Stomach (tissue), 9 donors: ENCODE results near the gene ZFHX3. TPM values are rescaled to one million over a fixed set of nuclear protein-coding genes. Genes with fewer than 3 reads are reported as not detected.

Experiments used
- DNase-seq, 2 donors: peaks; one replicate each; pipeline versions ENCODE4 v3.0.0 to v3.0.0-alpha.2; 2013 to 2019
- H3K27ac ChIP-seq, 5 donors: fragments of 200-600 bp in 4 of 5; sonication (generic) in 4 of 5; one replicate each; pipeline ENCODE4 v1.5.1; 2013 to 2019; ENCODE audit warnings: mild to moderate bottlenecking in 1 of 5, moderate library complexity in 1 of 5
- H3K27me3 ChIP-seq, 3 donors: fragments of 200-600 bp; sonication (generic); one replicate each; pipeline ENCODE4 v1.5.1; 2017 to 2019; ENCODE audit warnings: mixed run types in 1 of 3
- H3K36me3 ChIP-seq, 4 donors: fragments of 200-600 bp; sonication (generic); 1 replicate in 3 of 4; 2 replicates in 1 of 4; pipeline ENCODE4 v1.5.1; 2016 to 2019
- H3K4me1 ChIP-seq, 4 donors: fragments of 200-600 bp; sonication (generic); one replicate each; pipeline ENCODE4 v1.5.1; 2016 to 2019
- H3K4me3 ChIP-seq, 4 donors: fragments of 200-600 bp; sonication (generic) in 3 of 4; one replicate each; pipeline ENCODE4 v1.5.1; 2016 to 2019; ENCODE audit warnings: mild to moderate bottlenecking in 1 of 4
- H3K9me3 ChIP-seq, 4 donors: fragments of 200-600 bp; sonication (generic); one replicate each; pipeline ENCODE4 v1.5.1; 2016 to 2019
- CTCF ChIP-seq, 7 experiments: fragments of 450-650 bp in 4 of 7; fragments of 200-600 bp in 3 of 7; sonication (generic) in 3 of 7; IDR thresholded peaks; one replicate each; pipeline ENCODE4 v1.5.1; 2016 to 2019; ENCODE audit warnings: antibody characterized with exemption in 7 of 7, control low read depth in 2 of 7, mild to moderate bottlenecking in 1 of 7
- EP300 ChIP-seq: sonication (generic); formaldehyde crosslinking; IDR thresholded peaks from one replicate; pipeline ENCODE4 v1.6.1; 2017; ENCODE audit warnings: antibody characterized with exemption
- POLR2A ChIP-seq, 4 donors: fragments of 450-650 bp; IDR thresholded peaks; one replicate each; pipeline ENCODE4 v1.6.1; 2016; ENCODE audit warnings: antibody characterized with exemption in 4 of 4, control low read depth in 2 of 4, mild to moderate bottlenecking in 1 of 4, moderate library complexity in 1 of 4
- POLR2AphosphoS5 ChIP-seq, 3 donors: sonication (generic); formaldehyde crosslinking; IDR thresholded peaks; one replicate each; pipeline ENCODE4 v1.6.1; 2016; ENCODE audit warnings: antibody characterized with exemption in 3 of 3
- WGBS, 5 donors: extraction: QIAGEN DNeasy Blood & Tissue Kit in 3 of 5; methylation state at CpG; one replicate each; pipeline versions ENCODE4 v1.1.5 to v1.1.7; 2013 to 2018; 5-methylcytosine and 5-hydroxymethylcytosine counted together
- intact Hi-C: fragments of 100-400 bp; cut with DNase I; formaldehyde crosslinking; loops from one replicate; pipeline ENCODE4 v1.15.1; 2023; ENCODE audit warnings: low total_unique reads
- polyA plus RNA-seq, 3 donors: library from polyadenylated mRNA; stranded (reverse); fragments of 200-250 nt; gene quantifications; one replicate each; pipeline ENCODE4 v1.2.3, GENCODE V29; 2013
- total RNA-seq, 5 donors: library from RNA; depleted of rRNA; stranded (reverse); fragments of >200 nt; gene quantifications; one replicate each; pipeline versions ENCODE4 v1.1.0 to v1.2.3, GENCODE V29; 2014 to 2016
- donor health status: healthy with polysubstance abuse.
- donor health status: Bipolar disorder and iron deficiency.
- donor health status: healthy.

Gene ZFHX3
- total and polyA plus RNA-seq, 8 donors = 1.1 to 27.5 (median 11.8) TPM

GRCh38 chr16:73046202-73046848, 1.6 kb downstream of the ZFHX3 start:
- Histone ChIP-seq H3K27ac (peak overlapping the region; percentile 66 to 98 (median 93)), H3K9me3 (no peaks in the 10 kb centered on the region), H3K4me3 (peak overlapping the region; percentile 74 to 80 (median 77)), H3K27me3 (peaks cover 0 to 18% (median 0%) of the 10 kb centered on the region in 3 donors), H3K4me1 (peaks cover 22 to 94% (median 67%) of the 10 kb centered on the region in 4 donors), H3K36me3 (no peaks in the 10 kb centered on the region)
- peak in 1 of 2 donors; percentile 59 for DNase-seq
- no peak for TF ChIP-seq EP300
- no peak for TF ChIP-seq POLR2AphosphoS5 (IDR thresholded peaks at IDR 0.05)
- no peak for TF ChIP-seq CTCF (IDR thresholded peaks at IDR 0.05)
- no peak for TF ChIP-seq POLR2A (IDR thresholded peaks at IDR 0.05)
- WGBS, 5 donors = 27 to 52% (median 28%) methylated on average over 8 of the region's 8 CpGs
- intact Hi-C loops = loop anchor here (10.0 kb wide), 1 partner anchor 202 kb away; no protein-coding TSS in a partner anchor

GRCh38 chr16:73043828-73044467, 4.0 kb downstream of the ZFHX3 start:
- peaks cover 0 to 17% (median 0%) of the 10 kb centered on the region in 3 donors for H3K27me3 ChIP-seq
- H3K4me3 ChIP-seq = no peak overlapping the region
- DNase-seq = no peak
- intact Hi-C loops = loop anchor here (10.0 kb wide), 1 partner anchor 199 kb away; no protein-coding TSS in a partner anchor
- H3K9me3 ChIP-seq = no peaks in the 10 kb centered on the region
- H3K36me3 ChIP-seq = no peaks in the 10 kb centered on the region
- 58 to 73% (median 65%) methylated on average over 6 of the region's 6 CpGs for WGBS, 5 donors
- peaks cover 18 to 77% (median 47%) of the 10 kb centered on the region in 4 donors for H3K4me1 ChIP-seq
- H3K27ac ChIP-seq = peak overlapping the region in 3 of 5 donors; percentile 93 to 98 (median 96)
- no peak for TF ChIP-seq EP300
- no peak for TF ChIP-seq POLR2AphosphoS5 (IDR thresholded peaks at IDR 0.05)
- no peak for TF ChIP-seq POLR2A (IDR thresholded peaks at IDR 0.05)
- no peak for TF ChIP-seq CTCF (IDR thresholded peaks at IDR 0.05)

- WGBS, 5 donors = 78 to 100% (median 95%) methylated on average over 4 of the region's 4 CpGs
- TF ChIP-seq EP300 = no peak
- TF ChIP-seq POLR2A (IDR thresholded peaks at IDR 0.05) = no peak
- TF ChIP-seq POLR2AphosphoS5 (IDR thresholded peaks at IDR 0.05) = no peak
- no peak for TF ChIP-seq CTCF (IDR thresholded peaks at IDR 0.05)
- intact Hi-C loops = loop anchor here (10.0 kb wide), 1 partner anchor 198 kb away; no protein-coding TSS in a partner anchor
These were observed 5.1 kb downstream of the ZFHX3 start for GRCh38 chr16:73042807-73043206.

GRCh38 chr16:73041676-73042075, 6.3 kb downstream of the ZFHX3 start:
- H3K27ac ChIP-seq = no peak overlapping the region
- WGBS, 5 donors = 75 to 91% (median 85%) methylated on average over 4 of the region's 4 CpGs
- DNase-seq = no peak

More at GRCh38 chr16:73042807-73043206, 5.1 kb downstream of the ZFHX3 start:
- H3K4me1 ChIP-seq = peaks cover 17 to 77% (median 49%) of the 10 kb centered on the region in 4 donors
- H3K27me3 ChIP-seq = peaks cover 0 to 6% (median 0%) of the 10 kb centered on the region in 3 donors
- no peak for DNase-seq
- no peaks in the 10 kb centered on the region for H3K9me3 ChIP-seq
- H3K36me3 ChIP-seq = no peaks in the 10 kb centered on the region
- peak overlapping the region in 3 of 5 donors; percentile 93 to 98 (median 96) for H3K27ac ChIP-seq
- no peak overlapping the region for H3K4me3 ChIP-seq

More at GRCh38 chr16:73041676-73042075, 6.3 kb downstream of the ZFHX3 start:
- no peak for TF ChIP-seq POLR2AphosphoS5 (IDR thresholded peaks at IDR 0.05)
- TF ChIP-seq EP300 = no peak
- TF ChIP-seq POLR2A (IDR thresholded peaks at IDR 0.05) = no peak
- TF ChIP-seq CTCF (IDR thresholded peaks at IDR 0.05) = no peak
- no peaks in the 10 kb centered on the region for H3K9me3 ChIP-seq
- intact Hi-C loops = loop anchor here (10.0 kb wide), 1 partner anchor 197 kb away; no protein-coding TSS in a partner anchor
- H3K4me3 ChIP-seq = no peak overlapping the region
- no peaks in the 10 kb centered on the region for H3K27me3 ChIP-seq
- H3K36me3 ChIP-seq = no peaks in the 10 kb centered on the region
- H3K4me1 ChIP-seq = peaks cover 24 to 77% (median 48%) of the 10 kb centered on the region in 4 donors
